Measurements from ENCODE around the gene CYP27B1.

The CYP27B1 gene

DNA sequence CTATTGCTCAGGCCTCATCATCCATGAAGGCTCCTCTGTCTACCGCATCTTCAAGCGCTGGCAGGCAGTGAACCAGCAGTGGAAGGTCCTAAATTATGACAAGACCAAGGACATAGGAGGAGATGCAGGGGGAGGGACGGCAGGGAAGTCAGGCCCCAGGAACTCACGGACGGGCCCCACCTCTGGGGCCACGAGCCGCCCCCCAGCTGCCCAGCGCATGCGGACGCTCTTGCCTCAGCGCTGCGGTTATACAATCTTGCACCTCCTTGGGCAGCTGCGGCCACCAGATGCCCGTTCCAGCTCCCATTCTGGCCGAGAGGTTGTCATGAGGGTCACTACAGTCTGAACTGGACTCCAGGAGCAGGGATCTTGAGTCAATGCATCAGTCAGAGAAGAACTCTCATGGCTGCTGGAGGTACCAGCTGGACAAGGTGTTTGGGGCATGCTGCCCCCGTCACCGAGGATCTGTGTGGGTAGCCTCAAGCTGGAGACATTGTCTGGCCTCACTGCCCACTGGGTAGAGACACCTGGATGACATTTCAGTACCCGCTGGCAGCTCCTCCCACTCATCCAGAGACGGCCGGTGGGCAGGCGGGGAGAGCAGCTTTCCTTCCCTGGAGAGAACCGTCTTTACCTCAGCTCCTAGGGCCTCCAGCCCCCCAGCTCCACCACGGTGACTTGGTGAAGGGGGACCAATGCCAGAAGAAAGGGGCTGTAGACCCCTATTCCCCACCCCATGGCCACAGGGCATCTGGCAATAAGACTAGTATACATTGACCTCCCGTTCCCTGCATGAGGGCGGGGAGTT is 8.1 kb downstream of the CYP27B1 start:
- peak overlapping the region in 1 of 2 donors; percentile 17 for H3K4me3 Mint-ChIP-seq
- H3K27me3 Mint-ChIP-seq: peaks cover 7 to 9% of the 10 kb centered on the region in 2 donors
- no peak overlapping the region for H3K27ac Mint-ChIP-seq
- no peaks in the 10 kb centered on the region for H3K9me3 Mint-ChIP-seq
- peaks cover 16% of the 10 kb centered on the region for H3K36me3 Mint-ChIP-seq (ENCODE audit: insufficient read depth)
- ATAC-seq (replicated peaks) (no peak), DNase-seq (no peak)
- H3K4me1 Mint-ChIP-seq (ENCODE audit: low read depth in 2 of 2): peaks cover 29 to 34% of the 10 kb centered on the region in 2 donors

DNA sequence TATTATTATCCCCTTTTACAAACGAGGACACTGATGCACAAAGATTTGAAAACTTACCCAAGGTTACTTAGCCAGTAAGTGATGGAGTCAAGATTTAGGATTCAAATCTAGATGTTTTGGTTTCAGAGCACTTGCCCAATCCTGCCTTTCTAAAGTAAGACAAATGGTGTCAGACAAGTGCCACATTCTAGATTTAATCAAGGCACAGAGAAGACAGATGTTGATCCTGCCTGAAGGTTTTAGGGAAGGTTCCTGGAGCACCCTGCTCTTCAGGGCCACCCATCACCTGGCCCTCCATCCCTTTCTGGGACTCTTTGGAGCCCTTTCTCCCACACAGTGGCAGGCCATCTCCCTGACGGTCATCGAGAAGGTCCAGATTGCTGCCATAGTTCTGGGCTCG is 9.1 kb downstream of the CYP27B1 start:
- no peaks in the 10 kb centered on the region for H3K9me3 Mint-ChIP-seq
- H3K4me1 Mint-ChIP-seq (ENCODE audit: low read depth in 2 of 2): peaks cover 31 to 43% of the 10 kb centered on the region in 2 donors
- no peak overlapping the region for H3K27ac Mint-ChIP-seq
- DNase-seq: no peak
- H3K4me3 Mint-ChIP-seq: no peak overlapping the region
- H3K36me3 Mint-ChIP-seq (ENCODE audit: insufficient read depth): peaks cover 18% of the 10 kb centered on the region
- ATAC-seq (replicated peaks): no peak
- H3K27me3 Mint-ChIP-seq: no peaks in the 10 kb centered on the region

DNA sequence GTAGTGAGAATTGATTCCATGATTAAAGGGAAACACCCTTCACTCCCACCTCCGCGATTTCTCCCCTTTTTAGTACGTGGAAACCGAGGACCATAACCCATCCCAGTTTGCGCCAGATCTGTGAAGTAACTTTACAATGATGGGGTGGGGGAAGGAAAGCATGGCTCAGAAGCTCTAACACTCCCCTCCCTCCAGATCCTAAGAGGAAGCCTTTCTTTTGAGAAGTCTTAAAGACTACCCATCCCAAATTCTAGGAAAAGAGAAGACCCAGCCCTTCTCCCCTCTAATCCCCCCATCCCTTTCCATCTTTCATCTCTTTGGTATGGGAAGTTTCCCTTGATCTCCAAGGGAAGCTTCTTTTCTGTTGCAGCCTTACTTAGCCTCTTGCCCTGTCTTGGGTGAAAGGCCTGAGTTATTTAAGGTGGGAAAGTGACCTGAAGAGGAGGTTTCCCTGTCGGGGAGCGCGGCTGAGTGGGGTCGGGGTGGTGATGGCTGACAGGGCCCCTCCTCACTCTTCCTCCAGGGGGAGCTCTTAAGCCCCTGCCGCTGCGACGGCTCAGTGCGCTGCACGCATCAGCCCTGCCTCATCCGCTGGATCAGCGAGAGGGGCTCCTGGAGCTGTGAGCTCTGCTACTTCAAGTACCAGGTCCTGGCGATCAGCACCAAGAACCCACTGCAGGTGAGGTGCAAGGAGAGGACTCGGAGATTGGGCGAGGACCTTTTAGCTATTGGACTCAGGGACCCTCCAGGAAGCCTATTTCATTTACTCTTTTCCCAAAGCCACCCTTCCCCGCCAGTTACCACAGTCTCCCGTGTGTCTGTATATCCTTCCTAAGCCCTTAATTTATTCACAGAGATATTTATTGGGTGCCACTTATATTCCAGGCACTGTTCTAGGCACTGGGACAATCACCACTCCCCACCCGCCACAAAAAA is 10.2 kb downstream of the CYP27B1 start:
- DNase-seq (peak; percentile 59 to 69 (median 63)), ATAC-seq (replicated peaks) (peak; percentile 16)
- H3K4me3 Mint-ChIP-seq: peak overlapping the region; percentile 85
- H3K27ac Mint-ChIP-seq: peak overlapping the region; percentile 80 to 88
- H3K9me3 Mint-ChIP-seq: no peaks in the 10 kb centered on the region
- peaks cover 29% of the 10 kb centered on the region for H3K36me3 Mint-ChIP-seq (ENCODE audit: insufficient read depth)
- peaks cover 36 to 54% of the 10 kb centered on the region in 2 donors for H3K4me1 Mint-ChIP-seq (ENCODE audit: low read depth in 2 of 2)
- no peaks in the 10 kb centered on the region for H3K27me3 Mint-ChIP-seq

DNA sequence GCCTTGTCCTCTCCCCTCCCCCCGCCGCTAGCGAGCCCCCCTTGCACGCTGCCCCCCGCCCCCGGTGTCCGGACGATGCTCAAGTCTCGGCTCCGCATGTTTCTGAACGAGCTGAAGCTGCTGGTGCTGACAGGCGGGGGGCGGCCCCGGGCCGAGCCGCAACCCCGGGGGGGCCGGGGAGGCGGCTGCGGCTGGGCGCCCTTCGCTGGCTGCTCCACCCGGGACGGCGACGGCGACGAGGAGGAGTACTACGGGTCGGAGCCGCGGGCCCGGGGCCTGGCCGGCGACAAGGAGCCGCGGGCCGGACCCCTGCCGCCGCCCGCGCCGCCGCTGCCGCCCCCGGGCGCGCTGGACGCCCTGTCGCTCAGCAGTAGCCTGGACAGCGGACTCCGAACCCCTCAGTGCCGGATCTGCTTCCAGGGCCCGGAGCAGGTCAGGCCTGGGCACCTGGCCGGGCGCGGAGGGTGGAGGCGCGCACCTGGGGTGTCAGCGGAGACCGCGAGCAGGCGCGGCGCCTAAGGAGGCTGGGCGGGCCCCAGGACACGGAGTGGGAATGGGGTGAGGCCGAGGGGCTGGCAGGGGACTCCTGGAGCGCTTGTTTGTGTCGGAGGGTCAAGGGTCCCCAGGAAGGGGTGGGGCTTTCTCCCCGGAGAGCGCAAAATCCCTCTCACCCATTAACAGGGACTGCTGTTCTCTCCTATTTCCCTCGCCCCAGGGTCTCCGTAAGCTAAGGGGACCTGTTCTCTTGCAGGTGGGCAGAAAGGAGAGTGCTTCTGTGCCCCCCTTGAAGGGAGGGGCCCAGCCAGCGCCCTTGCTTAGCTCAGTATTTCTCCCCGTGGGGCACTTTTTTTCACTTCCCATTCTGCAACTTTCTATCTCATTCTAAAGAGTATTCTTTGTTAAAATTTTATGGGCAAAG is 11.2 kb downstream of the CYP27B1 start:
- H3K27me3 Mint-ChIP-seq: no peaks in the 10 kb centered on the region
- peak overlapping the region; percentile 85 for H3K4me3 Mint-ChIP-seq
- DNase-seq (peak; percentile 43 to 53 (median 44)), ATAC-seq (replicated peaks) (peak; percentile 13)
- H3K36me3 Mint-ChIP-seq (ENCODE audit: insufficient read depth): peaks cover 29% of the 10 kb centered on the region
- H3K9me3 Mint-ChIP-seq: no peaks in the 10 kb centered on the region
- peak overlapping the region; percentile 80 to 88 for H3K27ac Mint-ChIP-seq
- peaks cover 42 to 62% of the 10 kb centered on the region in 2 donors for H3K4me1 Mint-ChIP-seq (ENCODE audit: low read depth in 2 of 2)

GRCh38 chr12:57755194-57755453 is 11.8 kb downstream of the CYP27B1 start:
- Mint-ChIP-seq H3K4me1 (ENCODE audit: low read depth in 2 of 2) (peaks cover 45 to 66% of the 10 kb centered on the region in 2 donors), H3K9me3 (no peaks in the 10 kb centered on the region), H3K27ac (no peak overlapping the region), H3K36me3 (ENCODE audit: insufficient read depth) (peaks cover 29% of the 10 kb centered on the region), H3K27me3 (no peaks in the 10 kb centered on the region), H3K4me3 (peak overlapping the region; percentile 85)
- ATAC-seq (replicated peaks) (no peak), DNase-seq (no peak)

DNA sequence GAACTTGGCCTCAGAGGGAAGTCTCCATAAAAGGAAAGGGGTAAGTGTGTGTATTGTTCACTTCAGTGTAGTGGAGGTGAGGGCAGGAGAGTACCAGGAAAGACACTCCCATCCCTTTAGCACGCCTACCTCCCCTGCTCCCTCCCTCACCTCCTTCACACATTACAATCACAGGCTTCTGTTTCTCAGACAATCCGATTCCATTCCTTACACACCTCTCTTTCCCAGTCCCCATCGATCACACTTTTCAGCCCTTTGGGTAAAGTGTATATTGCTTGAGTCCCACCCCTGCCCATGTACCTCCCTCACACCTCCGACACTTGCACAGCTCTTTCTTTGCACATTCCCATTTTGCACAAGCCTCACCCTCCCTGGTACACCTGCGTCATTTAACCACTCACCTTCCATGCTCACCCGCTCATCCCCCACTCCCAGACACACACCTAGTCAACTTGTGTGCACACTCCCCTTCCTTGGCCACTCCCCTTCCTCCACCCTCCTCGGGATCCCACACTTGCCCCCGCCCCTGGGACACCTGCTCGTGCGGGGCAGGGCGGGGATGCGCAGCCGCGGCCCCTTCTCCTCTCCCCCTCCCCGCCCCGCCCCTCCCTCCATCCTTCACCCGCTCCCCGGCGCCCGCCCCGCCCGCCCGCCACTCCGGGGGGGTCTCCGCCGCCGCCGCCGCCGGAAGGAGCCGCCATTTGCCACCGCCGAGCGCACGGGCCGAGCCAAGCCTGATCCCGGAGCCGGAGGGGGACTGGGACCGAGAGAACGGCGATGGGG is 12.3 kb downstream of the CYP27B1 start, which contains the start of gene MARCHF9:
Gene MARCHF9, plus strand, starts transcription at position 693 of the 783 bp plus-strand sequence. CDS start 426 bp downstream, outside the sequence.
- peak within 1 kb of the TSS; percentile 86 to 89 for H3K27ac Mint-ChIP-seq

DNA sequence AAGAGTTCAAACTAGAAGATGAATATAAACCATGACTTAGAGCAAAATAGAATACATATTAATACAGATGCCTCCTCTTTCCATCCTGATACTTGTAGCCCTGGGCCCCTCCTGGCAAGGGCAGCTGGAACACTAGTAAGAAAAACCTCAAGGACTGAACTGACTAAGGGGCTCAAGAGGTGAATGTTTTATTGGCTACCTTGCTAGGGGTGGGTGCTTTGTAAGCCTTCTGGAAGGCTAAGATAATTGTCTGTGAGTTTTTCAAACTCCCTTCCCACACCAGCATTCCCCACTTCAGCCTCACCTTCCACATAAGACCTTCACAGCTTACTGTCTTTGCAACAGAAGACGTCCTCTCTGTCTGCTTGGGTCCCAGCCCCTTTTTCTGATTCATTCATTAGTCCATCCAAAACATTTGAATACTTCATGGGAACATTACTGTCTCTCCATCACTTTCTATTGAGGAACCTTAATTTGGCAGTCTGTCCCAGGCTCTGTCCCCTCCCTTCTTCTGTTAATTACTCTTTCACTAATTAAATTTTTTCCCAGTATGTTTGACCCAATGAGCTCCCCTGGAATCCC is 13.0 kb downstream of the CYP27B1 start:
- ATAC-seq (replicated peaks): no peak

More for the DNA sequence above, 12.3 kb downstream of the CYP27B1 start, which contains the start of gene MARCHF9:
- H3K4me1 Mint-ChIP-seq (ENCODE audit: low read depth in 2 of 2): peaks cover 42 to 64% of the 10 kb centered on the region in 2 donors
- H3K4me3 Mint-ChIP-seq: peak within 1 kb of the TSS; percentile 85 to 86
- DNase-seq (peak; percentile 62 to 75 (median 72)), ATAC-seq (replicated peaks) (peak; percentile 31)
- no peaks in the 10 kb centered on the region for H3K27me3 Mint-ChIP-seq
- peaks cover 29% of the 10 kb centered on the region for H3K36me3 Mint-ChIP-seq (ENCODE audit: insufficient read depth)
- H3K9me3 Mint-ChIP-seq: no peaks in the 10 kb centered on the region

DNA sequence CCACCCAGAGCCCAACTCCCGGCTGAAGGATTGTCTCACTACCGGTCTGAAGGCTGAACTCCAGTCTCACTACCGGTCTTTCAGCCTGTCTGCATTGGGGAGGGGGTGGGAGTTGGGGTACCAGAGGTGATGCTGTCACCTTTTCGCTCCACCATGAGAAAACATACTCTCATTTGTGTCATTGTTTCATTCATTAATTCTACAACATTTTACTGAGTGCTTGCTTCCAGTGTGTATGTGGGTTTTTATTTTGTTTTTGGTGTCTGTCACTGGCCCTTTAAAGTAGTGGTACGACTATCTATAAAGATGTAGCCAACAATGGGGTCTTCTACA is 14.2 kb downstream of the CYP27B1 start:
- Mint-ChIP-seq H3K4me1 (ENCODE audit: low read depth in 2 of 2) (peaks cover 37 to 57% of the 10 kb centered on the region in 2 donors), H3K36me3 (ENCODE audit: insufficient read depth) (peaks cover 39% of the 10 kb centered on the region), H3K4me3 (peak overlapping the region; percentile 84 to 96), H3K9me3 (no peaks in the 10 kb centered on the region), H3K27ac (peak overlapping the region; percentile 86 to 89), H3K27me3 (no peaks in the 10 kb centered on the region)
- no peak for DNase-seq
- no peak for ATAC-seq (replicated peaks)

More for the DNA sequence above, 13.0 kb downstream of the CYP27B1 start:
- Mint-ChIP-seq H3K4me1 (ENCODE audit: low read depth in 2 of 2) (peaks cover 37 to 57% of the 10 kb centered on the region in 2 donors), H3K4me3 (peak overlapping the region; percentile 82 to 86), H3K36me3 (ENCODE audit: insufficient read depth) (peaks cover 32% of the 10 kb centered on the region), H3K27me3 (no peaks in the 10 kb centered on the region), H3K9me3 (no peaks in the 10 kb centered on the region), H3K27ac (peak overlapping the region; percentile 86 to 89)
- no peak for DNase-seq

- H3K27me3 Mint-ChIP-seq: no peaks in the 10 kb centered on the region
- peak within 1 kb of the TSS; percentile 86 to 89 for H3K27ac Mint-ChIP-seq
- peaks cover 41% of the 10 kb centered on the region for H3K36me3 Mint-ChIP-seq (ENCODE audit: insufficient read depth)
- peaks cover 36 to 55% of the 10 kb centered on the region in 2 donors for H3K4me1 Mint-ChIP-seq (ENCODE audit: low read depth in 2 of 2)
- DNase-seq (peak; percentile 98 to 99 (median 99)), ATAC-seq (replicated peaks) (peak; percentile 79)
- H3K4me3 Mint-ChIP-seq: peak within 1 kb of the TSS; percentile 84 to 96
- no peaks in the 10 kb centered on the region for H3K9me3 Mint-ChIP-seq
Observed at GRCh38 chr12:57751788-57752667, 14.8 kb downstream of the CYP27B1 start, which contains the start of gene CDK4. Gene CDK4, minus strand, starts transcription at chr12:57752310. Its CDS starts 593 bp downstream, at chr12:57751717.

DNA sequence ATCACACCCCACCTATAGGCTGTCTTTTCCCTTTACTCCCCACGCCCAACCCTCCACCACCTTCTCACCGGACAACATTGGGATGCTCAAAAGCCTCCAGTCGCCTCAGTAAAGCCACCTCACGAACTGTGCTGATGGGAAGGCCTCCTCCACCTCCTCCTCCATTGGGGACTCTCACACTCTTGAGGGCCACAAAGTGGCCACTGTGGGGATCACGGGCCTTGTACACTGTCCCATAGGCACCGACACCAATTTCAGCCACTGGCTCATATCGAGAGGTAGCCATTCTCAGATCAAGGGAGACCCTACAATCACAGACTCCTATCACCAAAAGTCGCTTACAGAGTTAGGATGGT is 15.5 kb downstream of the CYP27B1 start:
- peak overlapping the region; percentile 86 to 89 for H3K27ac Mint-ChIP-seq
- no peaks in the 10 kb centered on the region for H3K27me3 Mint-ChIP-seq
- H3K36me3 Mint-ChIP-seq (ENCODE audit: insufficient read depth): peaks cover 43% of the 10 kb centered on the region
- ATAC-seq (replicated peaks) (no peak), DNase-seq (no peak)
- peak overlapping the region; percentile 84 to 96 for H3K4me3 Mint-ChIP-seq
- peaks cover 31 to 49% of the 10 kb centered on the region in 2 donors for H3K4me1 Mint-ChIP-seq (ENCODE audit: low read depth in 2 of 2)
- H3K9me3 Mint-ChIP-seq: no peaks in the 10 kb centered on the region

Measured in effector memory CD8-positive, alpha-beta T cell (primary cell).